RWPE2 (cell line): ENCODE data around the gene ABCC3.
A peak's percentile ranks its signal among the peaks of the same experiment; 100 is the strongest.

ENCODE experiments used
- ATAC-seq: fragments of 200-7000 bp; cut with Tn5 transposase; 3 replicates; pipeline ENCODE4 v1.9.1; 2021; ENCODE audit warnings: low read depth
- DNase-seq: peaks from one replicate; pipeline ENCODE4 v3.0.0-alpha.2; 2020; ENCODE audit warnings: low spot score
- H3K27ac ChIP-seq: fragments of 450-650 bp; 2 replicates; pipeline ENCODE4 v1.5.1; 2017; ENCODE audit warnings: mild to moderate bottlenecking; ENCODE audit not compliant: poor library complexity, severe bottlenecking
- H3K27me3 ChIP-seq: fragments of 250-450 bp; sonication (Bioruptor Pico); 2 replicates; pipeline ENCODE4 v1.5.1; 2021; ENCODE audit warnings: mild to moderate bottlenecking, moderate library complexity; ENCODE audit not compliant: insufficient read depth, poor library complexity, severe bottlenecking
- H3K36me3 ChIP-seq: fragments of 250-450 bp; sonication (Bioruptor Pico); 2 replicates; pipeline ENCODE4 v1.5.1; 2020; ENCODE audit warnings: low read depth, mild to moderate bottlenecking, moderate library complexity
- H3K4me1 ChIP-seq: fragments of 250-450 bp; sonication (Bioruptor Pico); 2 replicates; pipeline ENCODE4 v1.5.1; 2021; ENCODE audit warnings: mild to moderate bottlenecking, moderate library complexity; ENCODE audit not compliant: insufficient read depth, poor library complexity, severe bottlenecking
- H3K4me3 ChIP-seq: fragments of 250-450 bp; sonication (Bioruptor Pico); 2 replicates; pipeline ENCODE4 v1.5.1; 2021; ENCODE audit warnings: mild to moderate bottlenecking, moderate library complexity; ENCODE audit not compliant: severe bottlenecking
- H3K9me3 ChIP-seq: fragments of 250-450 bp; sonication (Bioruptor Pico); 2 replicates; pipeline ENCODE4 v1.5.1; 2021; ENCODE audit warnings: mild to moderate bottlenecking, moderate library complexity; ENCODE audit not compliant: severe bottlenecking
- CTCF ChIP-seq: fragments of 450-650 bp; IDR thresholded peaks from one replicate; pipeline ENCODE4 v1.5.1; 2017; ENCODE audit warnings: mild to moderate bottlenecking, moderate library complexity; ENCODE audit not compliant: poor library complexity, severe bottlenecking

ABCC3 gene

DNA sequence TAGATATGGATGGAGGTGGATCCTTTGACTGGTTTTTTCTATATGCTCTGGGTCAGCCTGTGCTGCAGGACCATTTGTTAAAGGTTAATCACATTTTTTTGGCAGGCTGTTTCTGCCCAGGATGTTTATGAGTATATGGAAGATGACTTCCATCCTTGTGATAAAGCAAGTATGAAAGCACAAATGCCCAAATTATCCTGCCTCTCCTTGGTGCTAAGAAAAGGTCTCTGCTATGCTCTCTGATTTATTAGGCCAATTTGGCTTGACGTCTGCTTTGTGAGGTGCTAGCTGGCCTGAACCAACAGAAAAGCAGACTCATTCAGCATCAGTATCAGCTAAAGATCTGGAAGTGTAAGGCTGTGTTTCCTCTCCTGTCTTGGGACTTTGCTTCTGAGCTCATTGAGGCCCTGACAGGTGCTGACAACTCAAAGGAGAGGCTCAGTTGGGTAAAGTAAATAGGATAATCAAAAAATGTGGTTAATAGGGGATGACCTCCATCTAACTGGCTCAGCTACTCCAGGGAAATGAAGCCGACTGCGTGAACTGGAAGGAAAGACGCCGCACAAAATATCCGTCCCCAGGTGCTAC lies 57.9 kb downstream of the ABCC3 start:
- H3K4me1 ChIP-seq: peaks cover 16% of the 10 kb centered on the region
- no peaks in the 10 kb centered on the region for H3K27me3 ChIP-seq
- no peaks in the 10 kb centered on the region for H3K9me3 ChIP-seq
- peaks cover 54% of the 10 kb centered on the region for H3K36me3 ChIP-seq
- no peak for TF ChIP-seq CTCF
- ATAC-seq (no peak), DNase-seq (no peak)
- H3K27ac ChIP-seq: peak overlapping the region; percentile 32
- no peak overlapping the region for H3K4me3 ChIP-seq

- no peaks in the 10 kb centered on the region for H3K9me3 ChIP-seq
- peak overlapping the region; percentile 32 for H3K27ac ChIP-seq
- no peak for DNase-seq
- H3K4me1 ChIP-seq: peaks cover 16% of the 10 kb centered on the region
- no peak for TF ChIP-seq CTCF
- ATAC-seq: peak; percentile 42; the same call in 2 of the 3 replicates
- no peak overlapping the region for H3K4me3 ChIP-seq
- H3K27me3 ChIP-seq: no peaks in the 10 kb centered on the region
- H3K36me3 ChIP-seq: peaks cover 60% of the 10 kb centered on the region
Observed at GRCh38 chr17:50693036-50693682, 58.5 kb downstream of the ABCC3 start.

- H3K27me3 ChIP-seq: no peaks in the 10 kb centered on the region
- ATAC-seq: no peak
- no peak for DNase-seq
- H3K9me3 ChIP-seq: no peaks in the 10 kb centered on the region
- no peak overlapping the region for H3K4me3 ChIP-seq
- TF ChIP-seq CTCF: no peak
- peaks cover 18% of the 10 kb centered on the region for H3K4me1 ChIP-seq
- peaks cover 92% of the 10 kb centered on the region for H3K36me3 ChIP-seq
- no peak overlapping the region for H3K27ac ChIP-seq
Observed at GRCh38 chr17:50696365-50696879, 61.7 kb downstream of the ABCC3 start.

DNA sequence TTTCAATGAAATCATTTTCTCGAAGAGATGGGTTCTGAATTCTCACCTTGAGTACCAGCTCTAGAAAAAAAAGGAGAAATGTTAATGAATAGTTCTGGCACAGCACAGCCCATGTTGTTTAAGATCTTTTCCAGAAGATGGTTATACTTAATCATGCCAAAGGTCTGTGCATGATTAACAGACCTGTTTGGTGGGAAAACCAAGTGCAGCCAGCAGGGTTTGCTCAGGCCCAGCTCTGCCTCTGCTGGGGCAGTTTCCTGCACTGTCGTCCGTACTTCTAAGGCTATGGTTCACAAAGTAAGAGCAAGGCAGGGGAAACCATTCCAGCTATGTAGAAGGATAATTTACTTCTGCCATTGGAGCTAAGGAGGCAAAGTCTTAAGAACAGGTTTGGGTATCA lies 62.4 kb downstream of the ABCC3 start:
- Histone ChIP-seq H3K36me3 (peaks cover 96% of the 10 kb centered on the region), H3K4me3 (no peak overlapping the region), H3K4me1 (peaks cover 18% of the 10 kb centered on the region), H3K9me3 (no peaks in the 10 kb centered on the region), H3K27me3 (no peaks in the 10 kb centered on the region), H3K27ac (no peak overlapping the region)
- ATAC-seq (no peak), DNase-seq (no peak)
- TF ChIP-seq CTCF: no peak
